NCI-H1930 (cell line): ENCODE measurements around the gene E2F4.

ENCODE experiments used
- DNase-seq, 2 experiments: peaks; one replicate each; lab custom pipeline; 2025; lab: John Stamatoyannopoulos, UW

E2F4 gene, protein sequence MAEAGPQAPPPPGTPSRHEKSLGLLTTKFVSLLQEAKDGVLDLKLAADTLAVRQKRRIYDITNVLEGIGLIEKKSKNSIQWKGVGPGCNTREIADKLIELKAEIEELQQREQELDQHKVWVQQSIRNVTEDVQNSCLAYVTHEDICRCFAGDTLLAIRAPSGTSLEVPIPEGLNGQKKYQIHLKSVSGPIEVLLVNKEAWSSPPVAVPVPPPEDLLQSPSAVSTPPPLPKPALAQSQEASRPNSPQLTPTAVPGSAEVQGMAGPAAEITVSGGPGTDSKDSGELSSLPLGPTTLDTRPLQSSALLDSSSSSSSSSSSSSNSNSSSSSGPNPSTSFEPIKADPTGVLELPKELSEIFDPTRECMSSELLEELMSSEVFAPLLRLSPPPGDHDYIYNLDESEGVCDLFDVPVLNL

DNA sequence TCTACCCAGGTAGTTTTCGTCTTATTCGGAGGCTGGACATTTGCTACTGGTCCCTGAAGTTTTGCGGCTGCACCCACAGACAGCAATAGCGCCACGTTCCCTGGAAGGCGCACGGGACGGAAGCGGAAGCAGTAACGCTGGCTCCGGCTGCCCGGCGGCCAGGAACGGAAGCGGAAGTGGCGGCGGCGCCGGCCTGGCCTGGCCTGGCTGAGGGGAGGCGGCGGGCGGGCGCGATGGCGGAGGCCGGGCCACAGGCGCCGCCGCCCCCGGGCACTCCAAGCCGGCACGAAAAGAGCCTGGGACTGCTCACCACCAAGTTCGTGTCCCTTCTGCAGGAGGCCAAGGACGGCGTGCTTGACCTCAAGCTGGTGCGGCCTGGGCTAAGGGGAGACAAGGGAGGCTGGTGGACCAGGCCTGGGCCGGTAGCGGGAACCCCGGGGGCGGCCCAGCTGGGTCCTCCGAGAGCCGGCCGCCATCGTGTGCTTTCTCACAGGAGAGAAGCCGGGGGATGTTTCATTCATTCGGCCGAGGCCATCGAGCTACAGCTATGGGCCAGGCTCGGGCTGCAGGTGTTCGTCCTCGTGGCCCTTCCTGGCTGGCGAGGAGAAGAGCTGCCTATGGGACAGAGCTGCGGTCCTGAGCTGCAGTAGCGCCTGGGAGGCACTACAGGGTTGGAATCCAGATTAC is at the start of gene E2F4:
Gene E2F4 (plus strand): TSS at position 161 of the 687 bp plus-strand sequence. CDS start 73 bp downstream, at position 234.
- DNase-seq: peak; percentile 71 to 72

DNA sequence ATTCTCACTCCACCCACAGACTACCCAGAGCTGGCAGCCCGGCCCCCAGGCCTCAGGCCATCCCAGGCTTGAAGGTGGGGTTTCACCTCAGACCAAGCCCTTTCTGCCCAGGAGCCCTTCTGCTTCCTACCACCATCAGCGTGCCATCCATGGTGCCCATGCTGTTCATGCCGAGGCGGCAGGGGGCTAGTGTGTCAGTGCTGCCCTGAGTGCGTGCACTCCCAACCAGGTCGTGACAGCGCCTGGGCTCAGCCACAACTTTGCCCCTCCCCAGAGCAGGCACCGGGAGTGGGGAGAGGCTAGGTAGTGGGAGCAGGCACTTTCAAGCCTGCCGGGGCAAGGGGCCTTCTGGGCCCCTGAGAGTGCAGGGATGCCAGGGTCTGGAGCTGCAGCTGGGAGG is 49.6 kb upstream of the E2F4 start:
- no peak for DNase-seq

DNA sequence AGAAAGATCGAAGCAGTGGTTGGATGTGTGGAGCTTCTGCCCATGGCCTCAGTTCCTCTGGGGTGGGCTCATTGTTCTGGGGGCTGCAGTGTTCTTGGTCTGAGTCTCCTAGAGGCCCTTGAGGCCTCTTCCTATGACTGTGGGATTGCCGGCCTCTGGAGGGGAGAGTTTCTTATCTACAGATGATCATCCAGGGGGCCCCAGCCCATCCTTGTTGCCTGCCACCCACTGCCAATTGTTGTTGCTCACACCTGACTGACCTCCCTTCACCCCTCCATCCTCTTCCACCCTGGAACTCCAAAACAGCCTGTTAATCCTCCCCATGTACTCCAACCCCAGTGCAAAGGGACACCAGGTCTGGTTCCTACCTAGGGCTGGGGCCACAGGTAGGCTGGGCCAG is 47.0 kb upstream of the E2F4 start:
- no peak for DNase-seq

DNA sequence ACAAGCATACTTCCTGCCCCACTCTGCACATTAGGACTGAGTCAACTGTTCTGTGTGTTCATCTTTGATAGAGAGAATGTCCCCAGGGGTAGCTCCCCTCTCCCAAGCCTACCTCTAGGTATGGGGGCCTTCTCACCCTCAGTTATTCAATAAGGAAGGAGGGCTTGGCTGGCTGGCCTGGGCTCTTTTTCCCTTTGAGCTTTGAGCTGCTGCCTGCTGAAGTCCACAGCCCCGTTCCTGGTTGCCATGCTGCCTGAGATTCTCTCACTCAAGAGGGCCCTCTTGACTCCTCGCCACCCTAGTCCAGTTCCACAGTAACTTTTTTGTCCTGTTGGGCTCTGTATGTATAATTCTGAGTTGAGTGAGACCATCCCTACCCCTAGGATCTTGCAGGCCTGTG is 46.2 kb upstream of the E2F4 start:
- DNase-seq: no peak

DNA sequence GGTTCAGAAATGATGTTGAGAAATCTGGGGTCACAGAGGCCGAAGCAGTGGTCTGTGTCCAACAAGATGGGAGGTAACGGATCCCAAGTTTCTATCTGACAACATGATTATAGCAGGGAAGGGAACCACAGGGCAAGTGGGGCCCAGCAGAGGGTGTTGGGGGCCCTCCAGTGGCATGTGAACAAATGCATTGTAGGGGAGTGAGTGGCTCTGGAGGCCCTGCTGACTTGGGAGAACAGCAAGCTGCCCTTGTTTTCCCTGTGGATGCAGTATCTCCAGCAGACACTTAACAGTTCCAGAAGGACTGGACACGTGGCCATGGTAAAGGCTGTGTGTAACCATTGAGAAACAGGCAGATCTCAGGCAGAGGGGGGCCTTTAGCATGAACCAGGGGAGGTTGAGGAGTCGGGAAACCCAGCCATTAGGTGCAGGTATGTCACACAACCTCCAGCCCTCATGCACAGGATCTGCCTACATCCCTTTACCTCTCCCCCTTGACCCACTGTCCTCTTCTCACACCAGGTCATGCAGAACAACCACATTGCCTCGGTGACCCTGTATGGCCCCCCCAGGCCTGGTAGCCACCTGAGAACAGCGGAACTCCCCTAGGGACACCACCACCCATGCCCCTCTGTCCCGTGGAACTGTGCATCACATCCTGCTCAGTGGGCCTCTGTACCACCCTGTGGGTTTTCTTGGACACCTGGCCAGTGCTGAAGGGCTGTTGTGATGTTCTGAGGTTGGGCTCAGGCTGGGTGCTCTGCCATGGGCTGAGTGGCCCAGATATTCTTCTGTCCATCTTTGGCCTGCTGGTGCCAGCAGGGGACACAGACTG is 45.2 kb upstream of the E2F4 start:
- DNase-seq: no peak

DNA sequence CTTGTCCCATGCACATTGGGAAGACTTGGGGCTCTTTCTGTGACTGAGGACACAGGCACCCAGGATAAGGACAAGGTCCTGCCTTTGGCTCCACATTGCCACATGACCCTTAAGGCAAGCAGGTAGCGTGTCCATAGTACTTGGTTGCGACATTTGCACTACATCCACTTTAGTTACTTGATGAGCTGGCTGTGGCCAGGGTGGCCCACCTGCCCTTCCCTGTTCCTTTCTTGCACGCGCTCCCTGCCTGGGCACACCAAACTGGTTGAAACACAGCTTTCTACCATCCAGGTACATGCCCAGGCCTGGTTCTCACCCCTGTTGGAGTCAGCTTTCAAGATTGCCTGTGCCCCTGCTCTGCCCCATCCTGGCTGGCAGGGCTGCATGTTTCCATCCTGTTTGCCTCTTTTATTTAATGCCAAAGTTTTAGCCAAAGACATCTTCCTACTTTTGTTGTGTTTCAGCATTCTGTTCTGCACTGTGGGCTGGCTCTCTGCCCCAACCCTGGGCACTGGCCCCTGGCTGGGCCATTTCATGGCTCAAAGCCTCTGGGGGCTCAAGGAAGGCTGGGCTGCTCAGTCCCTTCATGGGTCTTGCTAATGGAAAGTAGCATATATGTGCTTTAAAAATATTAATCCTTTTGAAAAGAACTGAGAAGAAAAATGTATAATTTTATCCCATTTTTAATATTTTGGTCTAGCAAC is 44.4 kb upstream of the E2F4 start:
- no peak for DNase-seq

DNA sequence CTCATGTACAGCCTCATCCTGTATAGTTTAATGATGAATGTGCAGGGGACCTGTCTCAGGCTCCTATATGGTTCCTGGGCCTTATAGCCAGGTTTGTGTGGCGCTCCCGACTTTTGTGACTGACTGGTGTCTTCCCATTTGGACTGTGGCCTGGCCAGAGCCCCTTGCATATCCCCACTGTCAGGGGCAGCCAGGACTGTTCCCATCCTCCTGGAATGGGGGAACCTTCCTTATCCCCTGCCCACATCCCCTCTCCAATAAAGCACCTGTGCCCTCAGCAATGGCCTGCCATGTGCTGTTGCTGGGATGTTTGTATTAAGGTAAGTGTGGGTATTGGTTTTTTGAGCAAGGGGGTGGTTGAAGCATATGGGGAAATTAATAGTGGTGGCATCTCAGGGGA is 43.7 kb upstream of the E2F4 start:
- no peak for DNase-seq

DNA sequence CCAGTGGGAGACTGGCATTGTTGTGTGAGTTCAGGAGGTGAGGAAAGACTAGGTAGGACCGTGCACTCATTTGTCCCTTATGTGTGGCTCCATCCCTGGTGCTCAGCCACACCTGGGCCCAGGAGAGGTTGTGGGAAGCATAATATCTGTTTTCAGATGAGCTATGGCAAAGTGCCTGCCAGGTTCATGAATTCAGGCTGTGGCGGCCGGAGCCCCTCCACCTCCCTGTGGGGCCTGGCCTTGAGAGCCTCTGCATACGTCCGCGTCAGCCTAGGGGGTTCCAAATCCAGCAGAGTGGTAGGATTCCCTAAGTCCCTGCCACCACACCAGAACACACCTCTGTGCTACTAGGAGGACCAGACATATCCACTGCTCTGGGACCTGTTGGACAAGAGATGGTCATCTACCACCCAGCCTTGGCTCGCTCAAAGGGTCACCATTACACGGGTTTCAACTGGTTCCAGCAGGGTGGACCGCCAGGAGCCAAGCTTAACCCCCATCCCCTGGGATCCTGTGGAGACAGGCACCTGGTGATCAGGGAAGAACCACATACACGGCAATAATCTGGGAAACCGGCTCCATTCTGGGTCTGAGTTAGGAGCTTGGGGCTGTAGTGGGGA is 43.2 kb upstream of the E2F4 start:
- no peak for DNase-seq

DNA sequence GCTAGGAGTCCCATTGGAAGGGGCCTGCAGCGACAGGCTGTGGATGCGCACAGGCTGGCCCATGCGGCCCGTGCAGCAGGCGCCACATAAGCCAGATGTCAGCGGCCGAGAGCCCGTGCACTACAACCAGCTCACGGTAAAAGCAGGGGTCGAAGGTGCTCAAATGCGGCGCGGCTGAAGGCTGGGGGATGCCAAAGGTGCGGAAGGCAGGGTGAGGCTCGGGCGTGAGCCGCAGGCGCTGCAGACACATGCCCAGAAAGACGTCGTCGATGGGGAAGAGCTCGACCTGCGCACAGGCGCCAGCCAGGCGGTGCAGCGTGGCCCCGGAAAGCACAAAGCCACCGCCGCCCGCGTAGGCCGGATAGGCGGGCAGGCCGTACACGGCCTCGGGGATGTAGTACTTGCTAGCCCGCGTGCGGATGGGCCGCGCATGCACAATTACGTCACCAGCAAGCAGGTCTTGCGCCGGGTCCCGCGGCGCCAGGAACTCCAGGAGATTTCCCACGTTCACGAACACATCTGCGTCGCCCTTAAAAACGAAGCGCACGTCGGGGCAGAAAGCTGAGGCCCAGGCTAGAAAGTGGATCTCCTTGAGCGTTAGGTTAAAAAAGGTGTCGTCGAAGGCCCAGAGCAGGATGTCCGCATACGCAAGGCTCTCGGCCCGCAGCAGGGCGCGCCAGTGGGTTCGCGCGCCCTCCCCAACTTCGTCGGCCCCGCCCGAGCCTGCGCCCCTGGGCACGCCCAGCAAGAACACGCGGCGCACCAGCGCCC is 42.5 kb upstream of the E2F4 start:
- DNase-seq: no peak

DNA sequence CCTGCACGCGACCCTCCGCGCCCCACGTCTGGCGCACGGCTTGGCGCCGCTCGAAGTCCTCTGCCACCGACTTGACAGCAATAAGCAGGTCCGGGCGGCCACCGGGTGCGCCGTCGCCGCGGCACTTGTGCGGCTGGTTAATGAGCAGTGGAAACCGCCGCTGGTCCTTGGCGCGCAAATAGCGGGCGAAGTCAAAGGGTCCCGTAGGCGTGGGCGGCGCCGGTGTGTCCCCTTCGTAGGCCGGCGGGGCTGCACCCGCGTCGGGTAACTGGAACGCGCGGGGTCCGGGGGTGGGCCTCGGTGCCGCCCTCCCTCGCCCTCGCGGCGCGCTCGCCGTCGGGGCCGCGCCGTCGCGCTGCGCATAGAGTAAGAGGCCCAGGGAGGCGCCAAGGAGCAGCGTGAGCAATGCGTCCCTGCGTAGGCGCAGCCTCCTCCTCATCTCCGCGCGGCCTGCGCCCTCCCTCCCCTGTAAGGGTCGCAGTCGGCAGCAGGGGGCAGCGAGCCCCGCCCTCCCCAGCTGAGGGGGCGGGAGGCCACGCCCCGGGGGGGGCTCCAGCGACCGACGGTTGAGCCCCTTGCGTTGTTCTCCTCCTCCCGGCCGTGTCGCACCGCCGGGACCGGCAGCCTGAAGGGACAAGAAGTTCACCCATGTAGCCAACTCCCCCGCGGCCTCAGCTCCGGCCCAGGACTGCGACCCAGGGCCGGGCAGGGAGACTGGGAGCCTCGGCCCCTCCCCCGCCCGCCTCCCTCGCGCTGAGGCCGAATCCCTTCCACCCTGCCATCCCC is 41.7 kb upstream of the E2F4 start:
- DNase-seq: no peak

DNA sequence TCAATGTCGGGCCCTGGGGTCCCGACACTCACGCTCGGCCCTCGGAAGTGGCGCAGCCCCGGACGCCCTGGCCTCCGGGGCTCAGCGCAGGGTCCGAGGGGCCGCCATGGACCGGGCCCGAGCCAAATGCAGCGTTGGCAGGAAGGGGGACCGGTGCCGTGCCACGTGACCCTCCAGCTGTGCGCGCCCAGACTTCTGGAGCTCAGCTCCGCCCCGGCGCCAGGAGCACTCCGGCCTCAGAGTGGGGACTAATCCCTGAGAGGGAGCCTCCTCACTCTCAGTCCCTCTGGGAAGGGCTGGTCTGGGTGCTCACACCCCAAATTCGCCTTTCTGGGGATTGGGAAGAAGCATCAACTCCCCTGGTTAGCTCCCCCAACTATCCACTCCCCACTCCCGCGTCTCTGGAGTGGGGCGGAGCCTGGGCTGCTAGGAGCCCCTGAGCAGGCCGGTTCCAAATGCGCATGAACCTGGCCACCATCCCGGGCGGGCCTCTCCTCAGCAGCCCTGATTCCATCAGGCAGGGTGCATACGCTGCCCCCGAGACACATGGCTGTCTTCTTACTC is 41.0 kb upstream of the E2F4 start, which contains the start of gene B3GNT9:
Gene B3GNT9 (minus strand): TSS at position 166 of the 564 bp plus-strand sequence. CDS start 513 bp downstream, outside the sequence.
- no peak for DNase-seq

DNA sequence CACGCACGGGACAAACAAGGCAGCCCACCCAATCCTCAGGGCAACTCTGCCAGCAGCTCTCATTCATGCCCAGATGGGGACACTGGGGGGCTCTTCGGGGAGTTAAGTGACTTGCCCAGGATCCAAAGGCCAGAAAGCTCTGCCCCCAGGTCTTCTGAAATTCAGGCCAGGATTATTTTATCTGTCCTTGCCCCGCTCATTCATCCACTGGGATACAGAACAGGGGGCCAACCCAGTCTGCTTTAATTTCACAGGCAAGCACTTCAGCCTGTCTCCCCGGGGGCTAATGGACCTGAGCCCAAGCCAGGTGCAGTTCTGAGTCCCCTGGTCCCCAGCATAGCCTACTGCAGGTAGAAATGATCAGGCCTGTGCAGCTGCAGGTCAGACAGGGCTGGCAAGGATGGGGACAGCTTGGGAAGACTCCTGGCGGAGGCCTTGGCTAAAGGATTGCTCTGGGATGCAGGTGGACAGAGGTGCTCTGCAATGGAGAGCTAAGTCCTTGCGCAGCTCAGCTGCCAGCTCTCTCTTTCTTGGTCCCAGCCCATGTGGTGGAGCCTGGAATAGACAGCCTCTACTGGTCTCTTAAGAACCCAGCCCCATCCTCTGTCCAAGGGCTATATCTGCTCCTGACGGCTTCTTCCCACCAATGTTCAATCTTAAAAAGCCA is 40.4 kb upstream of the E2F4 start:
- no peak for DNase-seq

DNA sequence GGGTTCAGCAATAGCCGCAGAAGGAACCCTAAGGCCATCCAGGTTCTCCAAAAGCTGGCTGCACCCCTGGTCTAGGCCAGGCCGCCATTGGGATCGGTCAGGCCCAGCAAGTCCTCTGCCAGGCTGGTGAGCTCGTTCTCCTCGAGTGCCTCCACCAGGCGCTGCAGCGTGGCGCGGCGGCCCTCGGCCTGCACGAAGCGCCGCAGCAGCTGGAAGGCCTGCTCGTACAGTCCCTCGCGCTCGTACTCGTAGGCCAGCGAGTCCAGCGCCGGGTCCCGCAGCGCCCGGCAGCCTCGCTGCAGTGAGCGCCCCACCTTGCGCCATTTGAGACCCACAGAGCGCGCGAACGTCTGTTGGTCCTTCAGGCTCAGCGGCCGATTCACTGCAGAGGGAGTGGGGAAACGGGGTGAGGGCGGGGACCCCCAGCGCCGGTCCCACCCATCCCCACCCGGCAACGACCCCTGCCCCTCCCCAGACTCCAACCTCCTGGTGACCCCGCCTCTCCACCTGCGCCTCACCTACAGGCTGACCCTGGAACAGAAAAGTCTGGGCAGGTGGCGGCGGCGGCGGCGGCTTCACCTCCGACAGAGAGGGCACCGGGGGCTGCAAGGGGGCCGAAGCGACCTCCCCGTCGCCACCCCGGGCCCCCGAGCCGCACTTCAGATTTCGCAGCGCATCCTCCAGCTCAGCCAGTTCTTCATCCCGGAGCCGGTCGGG is 37.2 kb upstream of the E2F4 start:
- no peak for DNase-seq

DNA sequence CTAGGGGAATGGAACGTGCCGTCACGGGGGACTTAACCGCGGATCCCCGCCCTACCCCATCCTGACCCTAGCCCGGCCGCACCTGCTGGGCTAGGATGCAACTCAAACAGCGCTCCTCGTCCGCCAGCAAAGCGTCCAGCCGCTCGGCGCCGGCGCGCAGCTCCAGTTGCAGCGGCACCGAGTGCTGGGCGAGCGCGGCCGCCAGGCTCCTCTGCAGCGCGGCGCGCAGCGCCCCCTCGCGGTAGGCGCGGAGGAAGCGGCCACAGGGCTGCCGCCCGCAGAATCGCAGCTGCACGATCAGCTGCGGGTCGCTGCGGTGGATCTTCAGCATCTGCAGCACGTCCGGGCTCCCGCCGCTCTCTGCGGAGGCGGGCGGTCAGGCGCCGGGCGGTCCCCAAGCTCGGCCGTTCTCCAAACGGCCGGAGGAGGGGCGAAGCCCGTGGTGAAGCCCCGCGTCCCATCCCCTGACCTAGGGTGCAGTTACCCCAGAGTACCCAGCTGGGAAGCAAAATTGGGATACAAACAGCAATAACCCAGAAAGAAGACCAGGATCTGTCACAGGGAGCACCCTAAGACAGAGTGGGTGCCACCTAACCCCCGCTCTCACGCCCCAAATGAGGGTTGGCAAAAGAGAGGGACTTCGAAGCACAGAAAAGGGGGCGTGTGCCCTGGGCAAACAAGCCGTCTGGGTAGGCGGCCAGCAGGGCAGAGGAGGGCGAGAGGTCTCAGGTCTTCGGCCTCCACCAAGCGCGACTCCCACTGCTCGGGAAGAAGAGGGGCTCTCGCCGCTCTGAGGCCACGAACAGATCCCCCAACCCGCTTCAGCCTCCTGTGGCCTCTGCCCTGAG is 36.4 kb upstream of the E2F4 start:
- peak in 1 of 2 experiments; percentile 67 for DNase-seq

DNA sequence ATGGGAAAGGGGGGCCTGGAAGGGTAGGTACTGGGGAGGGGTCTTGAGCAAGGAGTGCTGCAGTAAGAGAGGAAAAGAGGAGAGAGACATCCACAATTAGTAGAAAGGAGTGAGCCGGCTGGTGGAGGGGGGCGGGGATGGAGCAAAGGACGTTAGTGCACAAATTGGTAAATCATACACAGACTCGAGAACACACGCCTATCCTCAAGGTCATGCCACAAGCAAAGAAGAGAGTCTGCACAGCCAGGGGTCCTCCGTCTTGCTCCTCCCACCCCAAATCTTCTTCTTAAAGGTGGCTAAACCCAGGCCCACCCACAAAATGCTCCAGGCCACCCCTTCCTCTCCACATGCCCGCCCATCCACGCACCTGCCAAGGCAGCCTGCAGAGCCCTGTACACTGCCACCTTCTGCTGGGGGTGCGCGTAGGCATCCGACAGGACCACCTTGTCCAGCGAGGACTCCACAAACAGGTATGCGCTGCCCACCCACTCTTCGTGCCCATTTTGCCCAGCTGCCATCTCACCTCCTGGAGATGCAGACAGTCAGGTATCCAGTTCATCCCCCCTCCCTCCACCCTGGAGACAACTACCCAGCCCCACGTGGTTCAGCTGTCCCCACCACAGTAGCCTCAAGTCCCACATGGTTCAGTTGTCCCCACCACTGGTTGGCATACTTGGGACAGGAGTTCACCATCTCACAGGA is 35.7 kb upstream of the E2F4 start:
- no peak for DNase-seq

DNA sequence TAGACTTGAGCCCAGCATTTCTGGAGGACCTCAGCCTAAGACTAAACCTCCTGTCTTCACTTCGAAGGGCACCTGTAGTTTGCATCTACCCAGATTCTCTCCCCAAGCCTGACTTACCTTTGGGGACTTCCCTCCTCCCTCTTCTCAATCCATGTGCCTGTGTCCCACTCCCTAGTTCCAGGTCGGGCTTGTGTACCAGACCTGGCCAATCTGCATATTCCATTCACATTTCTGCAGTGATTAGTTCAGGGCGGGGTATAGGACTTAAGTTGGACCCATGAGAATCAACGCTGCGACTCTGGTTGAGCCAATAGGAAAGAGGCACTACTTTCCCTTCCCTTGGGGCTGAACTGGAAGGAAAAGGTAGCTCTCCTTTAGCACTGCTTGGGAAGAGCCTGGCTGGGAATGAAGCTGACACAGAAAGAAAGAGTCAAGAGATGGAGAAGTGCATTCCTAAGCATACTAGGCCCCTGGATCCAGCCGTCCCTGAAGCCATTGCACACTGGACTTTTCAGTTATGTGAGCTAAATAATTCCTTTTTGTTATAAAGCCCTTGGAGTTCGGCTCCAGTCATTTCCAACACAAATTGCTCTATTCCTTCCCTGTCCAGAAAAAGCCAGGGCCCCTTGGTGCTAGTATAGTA is 34.7 kb upstream of the E2F4 start:
- DNase-seq: no peak
